ENCODE results near the gene AVPI1.
"Not testable (repeated sequence)": the region's sequence is repeated elsewhere in the genome, so short reads cannot be mapped to it uniquely, and the experiment has no call there.

The AVPI1 gene

GRCh38 chr10:97682042-97682441, 5.0 kb downstream of the AVPI1 start:
- DNase-seq = no peak

GRCh38 chr10:97679594-97679993, 7.4 kb downstream of the AVPI1 start:
- no peak for DNase-seq

GRCh38 chr10:97676770-97677581, 10.1 kb downstream of the AVPI1 start:
- peak; percentile 57 to 64 for DNase-seq

GRCh38 chr10:97675222-97675621, 11.8 kb downstream of the AVPI1 start:
- DNase-seq = no peak

GRCh38 chr10:97673736-97674525, 13.1 kb downstream of the AVPI1 start:
- DNase-seq = no peak

- no peak for DNase-seq
These were observed 17.5 kb downstream of the AVPI1 start for GRCh38 chr10:97669571-97669970.

- no peak for DNase-seq
These were observed 19.6 kb downstream of the AVPI1 start for GRCh38 chr10:97667463-97667862.

GRCh38 chr10:97666992-97667391, 20.0 kb downstream of the AVPI1 start:
- no peak for DNase-seq

- no peak for DNase-seq
These were observed 22.7 kb downstream of the AVPI1 start for GRCh38 chr10:97664282-97664850.

GRCh38 chr10:97659589-97659988, 27.5 kb downstream of the AVPI1 start:
- no peak for DNase-seq

GRCh38 chr10:97656777-97657176, 30.3 kb downstream of the AVPI1 start:
- no peak for DNase-seq

- DNase-seq = no peak
These were observed 35.3 kb downstream of the AVPI1 start for GRCh38 chr10:97651773-97652172.

- no peak for DNase-seq
These were observed 36.3 kb downstream of the AVPI1 start for GRCh38 chr10:97650726-97651125.

- not testable (repeated sequence) for DNase-seq
These were observed 37.7 kb downstream of the AVPI1 start for GRCh38 chr10:97649405-97649750.

GRCh38 chr10:97648562-97649404, 38.3 kb downstream of the AVPI1 start:
- peak; percentile 66 to 69 for DNase-seq

GRCh38 chr10:97647556-97647955, 39.5 kb downstream of the AVPI1 start:
- no peak for DNase-seq

- no peak for DNase-seq
These were observed 42.1 kb downstream of the AVPI1 start for GRCh38 chr10:97644936-97645335.

GRCh38 chr10:97643441-97643985, 43.5 kb downstream of the AVPI1 start:
- DNase-seq = no peak

- not testable (repeated sequence) for DNase-seq
These were observed 44.4 kb downstream of the AVPI1 start for GRCh38 chr10:97642471-97643159.

- DNase-seq = peak; percentile 21 to 33
These were observed 45.9 kb downstream of the AVPI1 start for GRCh38 chr10:97640868-97641811.

Measured in CD4-positive, alpha-beta T cell treated with Interleukin-4 for 1 hour (primary cell).